ENCODE results near the gene SMIM32. TPM values are rescaled to one million over a fixed set of nuclear protein-coding genes. Genes with fewer than 3 reads are reported as not detected.
A peak's percentile ranks its signal among the peaks of the same experiment; 100 is the strongest.

SMIM32 gene
- polyA plus RNA-seq, 4 donors, result 16.7 to 24.4 (median 21.4) TPM

DNA sequence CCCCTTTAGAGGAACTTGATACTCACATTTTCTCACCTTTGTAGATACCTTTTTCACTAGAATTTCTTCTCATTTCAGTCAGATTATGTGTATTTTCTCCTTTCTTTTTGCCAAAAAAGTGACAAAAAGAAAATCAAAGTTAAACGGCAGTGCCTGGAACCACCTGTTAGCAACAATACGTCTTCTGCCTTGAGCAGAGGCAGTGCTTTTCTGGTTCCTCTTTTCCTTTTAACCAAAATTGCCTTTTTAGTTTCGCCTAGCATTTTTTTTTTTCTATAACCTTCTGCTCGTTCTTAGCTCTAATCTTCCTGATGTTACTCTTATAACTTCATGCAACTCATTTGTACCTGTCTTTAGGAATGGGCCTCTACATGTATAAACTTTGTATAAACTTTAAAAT, 26.1 kb downstream of the SMIM32 start:
- no peak overlapping the region for H3K4me3 ChIP-seq (ENCODE audit: low read depth in 1 of 3, low read length in 3 of 3)
- no peaks in the 10 kb centered on the region for H3K27me3 ChIP-seq (ENCODE audit: control insufficient read depth in 3 of 3, insufficient read depth in 3 of 3, low read length in 3 of 3)
- FAIRE-seq (no peak), DNase-seq (no peak)
- 76 to 89% (median 88%) methylated on average over 4 of the region's 4 CpGs for WGBS, 3 donors
- H3K4me1 ChIP-seq (ENCODE audit: control insufficient read depth in 3 of 3, insufficient read depth in 2 of 3, low read depth in 1 of 3, low read length in 2 of 3), result no peaks in the 10 kb centered on the region
- peaks cover 0 to 17% (median 8%) of the 10 kb centered on the region in 3 donors for H3K36me3 ChIP-seq (ENCODE audit: control insufficient read depth in 3 of 3, insufficient read depth in 2 of 3, low read depth in 1 of 3, low read length in 3 of 3)
- H3K9me3 ChIP-seq (ENCODE audit: control insufficient read depth in 2 of 2, insufficient read depth in 1 of 2, low read depth in 1 of 2, low read length in 1 of 2), result no peaks in the 10 kb centered on the region
- H3K27ac ChIP-seq (ENCODE audit: low read depth in 1 of 3, low read length in 2 of 3), result no peak overlapping the region

DNA sequence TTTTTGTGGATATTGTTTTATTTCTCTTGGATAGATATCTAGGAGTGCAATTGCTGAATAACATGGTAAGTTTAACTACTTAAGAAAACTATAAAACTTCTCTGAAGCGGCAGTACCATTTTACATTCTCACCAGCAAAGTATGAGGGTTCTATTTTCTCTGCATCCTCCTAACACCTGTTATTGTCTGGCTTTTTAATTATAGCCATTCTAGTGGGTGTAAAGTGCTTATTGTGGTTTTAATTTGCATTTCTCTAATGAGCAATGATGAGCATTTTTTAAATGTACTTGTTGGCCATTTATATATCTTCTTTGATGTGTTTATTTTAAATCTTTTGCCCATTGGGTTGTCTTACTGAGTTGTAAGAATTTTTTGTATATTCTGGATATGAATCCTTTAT, 28.7 kb downstream of the SMIM32 start:
- no peaks in the 10 kb centered on the region for H3K27me3 ChIP-seq (ENCODE audit: control insufficient read depth in 3 of 3, insufficient read depth in 3 of 3, low read length in 3 of 3)
- FAIRE-seq (no peak), DNase-seq (no peak)
- WGBS, 3 donors, result 88 to 100% (median 100%) methylated on average over 1 of the region's 1 CpG
- H3K9me3 ChIP-seq (ENCODE audit: control insufficient read depth in 2 of 2, insufficient read depth in 1 of 2, low read depth in 1 of 2, low read length in 1 of 2), result no peaks in the 10 kb centered on the region
- H3K36me3 ChIP-seq (ENCODE audit: control insufficient read depth in 3 of 3, insufficient read depth in 2 of 3, low read depth in 1 of 3, low read length in 3 of 3), result peaks cover 0 to 18% (median 6%) of the 10 kb centered on the region in 3 donors
- H3K4me3 ChIP-seq (ENCODE audit: low read depth in 1 of 3, low read length in 3 of 3), result no peak overlapping the region
- H3K4me1 ChIP-seq (ENCODE audit: control insufficient read depth in 3 of 3, insufficient read depth in 2 of 3, low read depth in 1 of 3, low read length in 2 of 3), result no peaks in the 10 kb centered on the region
- no peak overlapping the region for H3K27ac ChIP-seq (ENCODE audit: low read depth in 1 of 3, low read length in 2 of 3)

GRCh38 chr5:136162008-136162407, 31.0 kb downstream of the SMIM32 start:
- Histone ChIP-seq H3K27me3 (ENCODE audit: control insufficient read depth in 3 of 3, insufficient read depth in 3 of 3, low read length in 3 of 3) (no peaks in the 10 kb centered on the region), H3K36me3 (ENCODE audit: control insufficient read depth in 3 of 3, insufficient read depth in 2 of 3, low read depth in 1 of 3, low read length in 3 of 3) (peaks cover 0 to 13% (median 6%) of the 10 kb centered on the region in 3 donors), H3K4me1 (ENCODE audit: control insufficient read depth in 3 of 3, insufficient read depth in 2 of 3, low read depth in 1 of 3, low read length in 2 of 3) (no peaks in the 10 kb centered on the region), H3K9me3 (ENCODE audit: control insufficient read depth in 2 of 2, insufficient read depth in 1 of 2, low read depth in 1 of 2, low read length in 1 of 2) (no peaks in the 10 kb centered on the region), H3K27ac (ENCODE audit: low read depth in 1 of 3, low read length in 2 of 3) (no peak overlapping the region), H3K4me3 (ENCODE audit: low read depth in 1 of 3, low read length in 3 of 3) (no peak overlapping the region)
- no peak for DNase-seq
- WGBS, 3 donors, result 69 to 76% (median 76%) methylated on average over 4 of the region's 4 CpGs
- FAIRE-seq, result no peak

GRCh38 chr5:136159457-136159856, 33.5 kb downstream of the SMIM32 start:
- Histone ChIP-seq H3K27ac (ENCODE audit: low read depth in 1 of 3, low read length in 2 of 3) (no peak overlapping the region), H3K4me3 (ENCODE audit: low read depth in 1 of 3, low read length in 3 of 3) (no peak overlapping the region), H3K36me3 (ENCODE audit: control insufficient read depth in 3 of 3, insufficient read depth in 2 of 3, low read depth in 1 of 3, low read length in 3 of 3) (peaks cover 0 to 11% (median 7%) of the 10 kb centered on the region in 3 donors), H3K9me3 (ENCODE audit: control insufficient read depth in 2 of 2, insufficient read depth in 1 of 2, low read depth in 1 of 2, low read length in 1 of 2) (no peaks in the 10 kb centered on the region), H3K4me1 (ENCODE audit: control insufficient read depth in 3 of 3, insufficient read depth in 2 of 3, low read depth in 1 of 3, low read length in 2 of 3) (no peaks in the 10 kb centered on the region), H3K27me3 (ENCODE audit: control insufficient read depth in 3 of 3, insufficient read depth in 3 of 3, low read length in 3 of 3) (no peaks in the 10 kb centered on the region)
- FAIRE-seq, result no peak
- WGBS, 3 donors, result 60 to 81% (median 77%) methylated on average over 3 of the region's 3 CpGs
- DNase-seq, result no peak

DNA sequence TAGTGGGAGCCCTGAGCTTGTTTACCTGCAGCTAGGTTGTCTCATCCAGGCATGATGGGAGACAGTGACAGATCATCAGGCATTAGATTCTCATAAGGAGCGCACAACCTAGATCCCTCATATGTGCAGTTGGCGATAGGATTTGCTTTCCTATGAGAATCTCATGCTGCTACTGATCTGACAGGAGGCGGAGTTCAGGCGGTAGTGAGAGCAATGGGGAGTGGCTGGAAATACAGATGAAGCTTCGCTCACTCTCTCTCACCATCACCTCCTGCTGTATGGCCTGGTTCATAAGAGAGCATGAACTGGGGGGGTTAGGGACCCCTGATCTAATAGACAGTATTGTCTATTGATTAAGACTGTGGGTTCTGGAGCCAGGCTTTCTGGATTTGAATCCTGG, 35.4 kb downstream of the SMIM32 start:
- Histone ChIP-seq H3K27me3 (ENCODE audit: control insufficient read depth in 3 of 3, insufficient read depth in 3 of 3, low read length in 3 of 3) (no peaks in the 10 kb centered on the region), H3K4me1 (ENCODE audit: control insufficient read depth in 3 of 3, insufficient read depth in 2 of 3, low read depth in 1 of 3, low read length in 2 of 3) (no peaks in the 10 kb centered on the region), H3K27ac (ENCODE audit: low read depth in 1 of 3, low read length in 2 of 3) (no peak overlapping the region), H3K36me3 (ENCODE audit: control insufficient read depth in 3 of 3, insufficient read depth in 2 of 3, low read depth in 1 of 3, low read length in 3 of 3) (peaks cover 0 to 12% (median 10%) of the 10 kb centered on the region in 3 donors), H3K4me3 (ENCODE audit: low read depth in 1 of 3, low read length in 3 of 3) (no peak overlapping the region), H3K9me3 (ENCODE audit: control insufficient read depth in 2 of 2, insufficient read depth in 1 of 2, low read depth in 1 of 2, low read length in 1 of 2) (no peaks in the 10 kb centered on the region)
- FAIRE-seq (no peak), DNase-seq (no peak)
- WGBS, 3 donors, result 98 to 99% (median 99%) methylated on average over 5 of the region's 5 CpGs

GRCh38 chr5:136155761-136156160, 37.2 kb downstream of the SMIM32 start:
- Histone ChIP-seq H3K27me3 (ENCODE audit: control insufficient read depth in 3 of 3, insufficient read depth in 3 of 3, low read length in 3 of 3) (no peaks in the 10 kb centered on the region), H3K4me1 (ENCODE audit: control insufficient read depth in 3 of 3, insufficient read depth in 2 of 3, low read depth in 1 of 3, low read length in 2 of 3) (no peaks in the 10 kb centered on the region), H3K9me3 (ENCODE audit: control insufficient read depth in 2 of 2, insufficient read depth in 1 of 2, low read depth in 1 of 2, low read length in 1 of 2) (no peaks in the 10 kb centered on the region), H3K4me3 (ENCODE audit: low read depth in 1 of 3, low read length in 3 of 3) (no peak overlapping the region), H3K36me3 (ENCODE audit: control insufficient read depth in 3 of 3, insufficient read depth in 2 of 3, low read depth in 1 of 3, low read length in 3 of 3) (peaks cover 0 to 10% (median 9%) of the 10 kb centered on the region in 3 donors), H3K27ac (ENCODE audit: low read depth in 1 of 3, low read length in 2 of 3) (no peak overlapping the region)
- 75 to 96% (median 91%) methylated on average over 1 of the region's 1 CpG for WGBS, 3 donors
- FAIRE-seq, result no peak
- peak in 1 of 2 donors; percentile 31 for DNase-seq

DNA sequence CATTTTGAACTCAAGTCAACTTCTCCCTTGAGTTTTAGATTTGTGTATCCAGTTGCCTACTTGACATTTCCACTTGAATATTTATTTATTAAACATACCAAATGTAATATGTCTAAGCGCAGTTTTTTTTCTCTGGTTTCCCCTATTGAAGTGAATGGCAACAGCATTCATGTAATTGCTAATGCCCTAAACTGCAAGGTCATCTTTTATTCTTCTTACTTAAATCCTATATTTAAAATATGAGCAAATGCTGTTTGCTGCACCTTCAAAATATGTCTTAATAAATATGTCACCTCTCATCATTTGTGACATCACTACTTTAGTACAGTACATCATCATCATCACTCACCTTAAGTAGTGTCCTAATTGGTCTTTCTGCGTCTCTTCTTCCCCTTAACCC, 37.9 kb downstream of the SMIM32 start:
- peaks cover 0 to 3% (median 2%) of the 10 kb centered on the region in 3 donors for H3K4me1 ChIP-seq (ENCODE audit: control insufficient read depth in 3 of 3, insufficient read depth in 2 of 3, low read depth in 1 of 3, low read length in 2 of 3)
- no peak overlapping the region for H3K27ac ChIP-seq (ENCODE audit: low read depth in 1 of 3, low read length in 2 of 3)
- no peaks in the 10 kb centered on the region for H3K9me3 ChIP-seq (ENCODE audit: control insufficient read depth in 2 of 2, insufficient read depth in 1 of 2, low read depth in 1 of 2, low read length in 1 of 2)
- H3K27me3 ChIP-seq (ENCODE audit: control insufficient read depth in 3 of 3, insufficient read depth in 3 of 3, low read length in 3 of 3), result no peaks in the 10 kb centered on the region
- H3K4me3 ChIP-seq (ENCODE audit: low read depth in 1 of 3, low read length in 3 of 3), result no peak overlapping the region
- DNase-seq (no peak), FAIRE-seq (no peak)
- peaks cover 0 to 10% (median 9%) of the 10 kb centered on the region in 3 donors for H3K36me3 ChIP-seq (ENCODE audit: control insufficient read depth in 3 of 3, insufficient read depth in 2 of 3, low read depth in 1 of 3, low read length in 3 of 3)
- 89 to 100% (median 98%) methylated on average over 2 of the region's 2 CpGs for WGBS, 3 donors

DNA sequence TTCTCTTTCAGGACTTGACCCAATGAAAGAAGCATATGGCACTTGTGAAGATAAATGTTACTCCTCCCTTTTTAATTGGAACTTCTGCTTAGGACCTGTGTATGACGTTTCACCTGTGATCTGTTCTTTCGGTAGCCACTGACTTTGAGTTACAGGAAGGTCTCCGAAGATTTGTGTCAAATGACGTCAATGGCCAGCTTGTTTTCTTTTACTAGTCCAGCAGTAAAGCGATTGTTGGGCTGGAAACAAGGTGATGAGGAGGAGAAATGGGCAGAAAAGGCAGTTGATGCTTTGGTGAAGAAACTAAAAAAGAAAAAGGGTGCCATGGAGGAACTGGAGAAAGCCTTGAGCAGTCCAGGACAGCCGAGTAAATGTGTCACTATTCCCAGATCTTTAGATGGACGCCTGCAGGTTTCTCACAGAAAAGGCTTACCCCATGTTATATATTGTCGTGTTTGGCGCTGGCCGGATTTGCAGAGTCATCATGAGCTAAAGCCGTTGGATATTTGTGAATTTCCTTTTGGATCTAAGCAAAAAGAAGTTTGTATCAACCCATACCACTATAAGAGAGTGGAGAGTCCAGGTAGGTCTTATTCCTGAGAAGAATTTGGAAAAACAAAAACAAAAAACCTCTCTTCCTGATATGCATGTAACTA, 39.3 kb downstream of the SMIM32 start:
- H3K4me3 ChIP-seq (ENCODE audit: low read depth in 1 of 3, low read length in 3 of 3), result no peak overlapping the region
- H3K36me3 ChIP-seq (ENCODE audit: control insufficient read depth in 3 of 3, insufficient read depth in 2 of 3, low read depth in 1 of 3, low read length in 3 of 3), result peaks cover 0 to 10% (median 9%) of the 10 kb centered on the region in 3 donors
- no peaks in the 10 kb centered on the region for H3K27me3 ChIP-seq (ENCODE audit: control insufficient read depth in 3 of 3, insufficient read depth in 3 of 3, low read length in 3 of 3)
- no peak overlapping the region for H3K27ac ChIP-seq (ENCODE audit: low read depth in 1 of 3, low read length in 2 of 3)
- H3K9me3 ChIP-seq (ENCODE audit: control insufficient read depth in 2 of 2, insufficient read depth in 1 of 2, low read depth in 1 of 2, low read length in 1 of 2), result no peaks in the 10 kb centered on the region
- FAIRE-seq, result no peak
- 93 to 95% (median 94%) methylated on average over 11 of the region's 11 CpGs for WGBS, 3 donors
- no peak for DNase-seq
- H3K4me1 ChIP-seq (ENCODE audit: control insufficient read depth in 3 of 3, insufficient read depth in 2 of 3, low read depth in 1 of 3, low read length in 2 of 3), result peaks cover 0 to 4% (median 2%) of the 10 kb centered on the region in 3 donors

DNA sequence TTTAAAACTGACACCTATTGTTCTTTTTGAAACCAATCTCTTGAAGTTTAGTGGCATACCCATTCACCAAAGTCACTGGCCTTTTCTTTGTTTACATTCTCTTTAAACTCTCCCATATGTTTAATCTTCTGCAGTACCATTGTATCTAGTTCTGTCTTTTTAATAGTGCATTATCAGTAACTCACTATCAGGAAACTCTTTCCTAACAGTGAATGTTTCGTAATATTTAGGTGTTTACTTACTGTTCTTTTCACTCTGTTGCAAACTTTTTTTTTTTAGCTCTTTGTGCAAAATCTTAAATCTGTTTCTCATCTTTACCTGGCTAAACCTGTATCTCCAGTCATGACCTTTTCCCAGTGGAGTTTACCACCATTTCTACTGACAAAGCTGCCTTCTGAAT, 43.1 kb downstream of the SMIM32 start:
- Histone ChIP-seq H3K4me3 (ENCODE audit: low read depth in 1 of 3, low read length in 3 of 3) (no peak overlapping the region), H3K27me3 (ENCODE audit: control insufficient read depth in 3 of 3, insufficient read depth in 3 of 3, low read length in 3 of 3) (no peaks in the 10 kb centered on the region), H3K9me3 (ENCODE audit: control insufficient read depth in 2 of 2, insufficient read depth in 1 of 2, low read depth in 1 of 2, low read length in 1 of 2) (no peaks in the 10 kb centered on the region), H3K27ac (ENCODE audit: low read depth in 1 of 3, low read length in 2 of 3) (no peak overlapping the region), H3K36me3 (ENCODE audit: control insufficient read depth in 3 of 3, insufficient read depth in 2 of 3, low read depth in 1 of 3, low read length in 3 of 3) (peaks cover 0 to 10% (median 6%) of the 10 kb centered on the region in 3 donors), H3K4me1 (ENCODE audit: control insufficient read depth in 3 of 3, insufficient read depth in 2 of 3, low read depth in 1 of 3, low read length in 2 of 3) (peaks cover 0 to 4% (median 2%) of the 10 kb centered on the region in 3 donors)
- WGBS, 3 donors, result 22 to 59% (median 57%) methylated on average over 1 of the region's 1 CpG
- DNase-seq, result no peak
- FAIRE-seq, result no peak

All from small intestine (tissue), 7 donors.